BLaER1 treated with 17β-estradiol and CSF1 and Interleukin-3, amounts not matched to agents 10 nM and 100 nM (cell line): ENCODE data around the gene SERPINH1.

Source experiments
- H3K27ac ChIP-seq, 11 experiments: shearing (Covaris generic); formaldehyde crosslinking; 2 replicates each; pipeline ENCODE4 v1.8.1; 2022
- H3K27me3 ChIP-seq, 11 experiments: shearing (Covaris generic); formaldehyde crosslinking; 2 replicates each; pipeline ENCODE4 v1.8.1; 2022
- H3K36me3 ChIP-seq, 11 experiments: shearing (Covaris generic); formaldehyde crosslinking; 2 replicates each; pipeline ENCODE4 v1.8.1; 2022
- H3K4me1 ChIP-seq, 10 experiments: shearing (Covaris generic); formaldehyde crosslinking; 2 replicates each; pipeline ENCODE4 v1.8.1; 2022
- H3K4me2 ChIP-seq, 11 experiments: shearing (Covaris generic); formaldehyde crosslinking; 2 replicates each; pipeline ENCODE4 v1.8.1; 2022
- H3K4me3 ChIP-seq, 10 experiments: shearing (Covaris generic); formaldehyde crosslinking; 2 replicates each; pipeline ENCODE4 v1.8.1; 2022
- H3K9ac ChIP-seq, 11 experiments: shearing (Covaris generic); formaldehyde crosslinking; 2 replicates each; pipeline ENCODE4 v1.8.1; 2022
- H3K9me3 ChIP-seq, 11 experiments: shearing (Covaris generic); formaldehyde crosslinking; replicated peaks in 1 of 11; 2 replicates each; pipeline ENCODE4 v1.8.1; 2022
- H4K20me1 ChIP-seq, 11 experiments: shearing (Covaris generic); formaldehyde crosslinking; 2 replicates each; pipeline ENCODE4 v1.8.1; 2022
- Cebpa-rat ChIP-seq, 11 experiments: shearing (Covaris generic); IDR thresholded peaks; 2 replicates each; pipeline ENCODE4 v1.8.1; 2022

Gene SERPINH1

GRCh38 chr11:75565221-75565814 lies 3.3 kb downstream of the SERPINH1 start:
- Histone ChIP-seq H3K36me3 (peaks cover 42 to 57% (median 48%) of the 10 kb centered on the region in 11 experiments), H3K9me3 (no peaks in the 10 kb centered on the region), H3K4me2 (peak overlapping the region; percentile 90 to 98 (median 93)), H3K9ac (peak overlapping the region in 9 of 11 experiments; percentile 14 to 94 (median 89); a peak in 9 of 22 replicates), H4K20me1 (peaks cover 0 to 55% (median 26%) of the 10 kb centered on the region in 11 experiments; a peak in 12 of 22 replicates), H3K4me1 (peaks cover 32 to 58% (median 45%) of the 10 kb centered on the region in 10 experiments), H3K4me3 (peak overlapping the region in 4 of 10 experiments; percentile 5 to 91 (median 83); a peak in 4 of 20 replicates), H3K27ac (peak overlapping the region in 9 of 11 experiments; percentile 80 to 98 (median 93); a peak in 17 of 22 replicates), H3K27me3 (no peaks in the 10 kb centered on the region)
- no peak for TF ChIP-seq Cebpa-rat (IDR thresholded peaks at IDR 0.05)

GRCh38 chr11:75565916-75566762 lies 4.1 kb downstream of the SERPINH1 start:
- Histone ChIP-seq H3K27ac (peak overlapping the region in 8 of 11 experiments; percentile 2 to 95 (median 86); a peak in 13 of 22 replicates), H4K20me1 (peaks cover 0 to 63% (median 26%) of the 10 kb centered on the region in 11 experiments; a peak in 12 of 22 replicates), H3K9ac (peak overlapping the region in 7 of 11 experiments; percentile 8 to 94 (median 32); a peak in 8 of 22 replicates), H3K27me3 (no peaks in the 10 kb centered on the region), H3K4me1 (peaks cover 32 to 53% (median 43%) of the 10 kb centered on the region in 10 experiments), H3K36me3 (peaks cover 50 to 66% (median 56%) of the 10 kb centered on the region in 11 experiments), H3K4me2 (peak overlapping the region; percentile 90 to 98 (median 93); a peak in 19 of 22 replicates), H3K4me3 (0 out of 20 replicates have a peak overlapping the region, but pooled peaks of 1 of the 10 experiments have one; percentile 2), H3K9me3 (no peaks in the 10 kb centered on the region)
- no peak for TF ChIP-seq Cebpa-rat (IDR thresholded peaks at IDR 0.05)

- Histone ChIP-seq H3K4me1 (peaks cover 27 to 48% (median 37%) of the 10 kb centered on the region in 10 experiments), H4K20me1 (peaks cover 0 to 70% (median 26%) of the 10 kb centered on the region in 11 experiments; a peak in 12 of 22 replicates), H3K4me3 (no peak overlapping the region), H3K27ac (no peak overlapping the region; a peak in 1 of 22 replicates), H3K9ac (no peak overlapping the region), H3K36me3 (peaks cover 57 to 72% (median 63%) of the 10 kb centered on the region in 11 experiments), H3K4me2 (no peak overlapping the region), H3K9me3 (no peaks in the 10 kb centered on the region), H3K27me3 (no peaks in the 10 kb centered on the region)
- TF ChIP-seq Cebpa-rat (IDR thresholded peaks at IDR 0.05), result no peak
Observed at GRCh38 chr11:75566763-75567279, 4.8 kb downstream of the SERPINH1 start.

GRCh38 chr11:75567971-75568370 lies 5.9 kb downstream of the SERPINH1 start:
- Histone ChIP-seq H3K36me3 (peaks cover 69 to 84% (median 75%) of the 10 kb centered on the region in 11 experiments), H3K27me3 (no peaks in the 10 kb centered on the region), H3K4me2 (no peak overlapping the region), H4K20me1 (peaks cover 0 to 81% (median 26%) of the 10 kb centered on the region in 11 experiments; a peak in 12 of 22 replicates), H3K27ac (no peak overlapping the region), H3K9me3 (no peaks in the 10 kb centered on the region), H3K9ac (no peak overlapping the region), H3K4me1 (peaks cover 27 to 45% (median 34%) of the 10 kb centered on the region in 10 experiments), H3K4me3 (no peak overlapping the region)
- TF ChIP-seq Cebpa-rat (IDR thresholded peaks at IDR 0.05), result no peak

- no peaks in the 10 kb centered on the region for H3K27me3 ChIP-seq
- peaks cover 0 to 88% (median 26%) of the 10 kb centered on the region in 11 experiments; a peak in 12 of 22 replicates for H4K20me1 ChIP-seq
- H3K9ac ChIP-seq, result no peak overlapping the region
- H3K4me2 ChIP-seq, result no peak overlapping the region
- no peak for TF ChIP-seq Cebpa-rat (IDR thresholded peaks at IDR 0.05)
- no peak overlapping the region for H3K4me3 ChIP-seq
- H3K9me3 ChIP-seq, result no peaks in the 10 kb centered on the region
- peaks cover 21 to 38% (median 28%) of the 10 kb centered on the region in 10 experiments for H3K4me1 ChIP-seq
- H3K27ac ChIP-seq, result no peak overlapping the region
- H3K36me3 ChIP-seq, result peaks cover 76 to 91% (median 82%) of the 10 kb centered on the region in 11 experiments
Observed at GRCh38 chr11:75568616-75569219, 6.7 kb downstream of the SERPINH1 start.

GRCh38 chr11:75570559-75571139 lies 8.6 kb downstream of the SERPINH1 start:
- no peak overlapping the region; a peak in 2 of 22 replicates for H3K27ac ChIP-seq
- 0 out of 22 replicates have a peak overlapping the region, but pooled peaks of 2 of the 11 experiments have one; percentile 2 to 29 for H3K9ac ChIP-seq
- peaks cover 80 to 88% (median 84%) of the 10 kb centered on the region in 11 experiments for H3K36me3 ChIP-seq
- no peaks in the 10 kb centered on the region; a peak in 2 of 22 replicates for H3K9me3 ChIP-seq
- peaks cover 0 to 81% (median 19%) of the 10 kb centered on the region in 11 experiments; a peak in 12 of 22 replicates for H4K20me1 ChIP-seq
- H3K4me3 ChIP-seq, result no peak overlapping the region
- H3K4me1 ChIP-seq, result peaks cover 13 to 26% (median 15%) of the 10 kb centered on the region in 10 experiments
- H3K27me3 ChIP-seq, result no peaks in the 10 kb centered on the region
- TF ChIP-seq Cebpa-rat (IDR thresholded peaks at IDR 0.05), result no peak
- no peak overlapping the region for H3K4me2 ChIP-seq

GRCh38 chr11:75571625-75572024 lies 9.6 kb downstream of the SERPINH1 start:
- Histone ChIP-seq H3K4me2 (no peak overlapping the region), H3K9me3 (peaks cover 0 to 7% (median 0%) of the 10 kb centered on the region in 11 experiments; a peak in 5 of 22 replicates), H3K9ac (no peak overlapping the region), H3K27me3 (no peaks in the 10 kb centered on the region), H3K4me1 (peaks cover 14 to 26% (median 15%) of the 10 kb centered on the region in 10 experiments), H3K4me3 (no peak overlapping the region), H3K36me3 (peaks cover 73 to 78% (median 75%) of the 10 kb centered on the region in 11 experiments), H4K20me1 (peaks cover 0 to 71% (median 14%) of the 10 kb centered on the region in 11 experiments; a peak in 11 of 22 replicates), H3K27ac (no peak overlapping the region)
- TF ChIP-seq Cebpa-rat (IDR thresholded peaks at IDR 0.05), result no peak

- Histone ChIP-seq H3K27me3 (no peaks in the 10 kb centered on the region), H3K4me3 (no peak overlapping the region), H3K27ac (no peak overlapping the region), H4K20me1 (peaks cover 0 to 60% (median 7%) of the 10 kb centered on the region in 11 experiments; a peak in 8 of 22 replicates), H3K9me3 (peaks cover 0 to 7% (median 0%) of the 10 kb centered on the region in 11 experiments; a peak in 5 of 22 replicates), H3K9ac (no peak overlapping the region), H3K4me1 (peaks cover 19 to 31% (median 22%) of the 10 kb centered on the region in 10 experiments), H3K36me3 (peaks cover 62 to 67% (median 64%) of the 10 kb centered on the region in 11 experiments), H3K4me2 (no peak overlapping the region)
- TF ChIP-seq Cebpa-rat (IDR thresholded peaks at IDR 0.05), result no peak
Observed at GRCh38 chr11:75572744-75573143, 10.7 kb downstream of the SERPINH1 start.
